ENCODE measurements around the gene CABP1.
"Not testable (repeated sequence)": the region's sequence is repeated elsewhere in the genome, so short reads cannot be mapped to it uniquely, and the experiment has no call there.

- not testable (repeated sequence) for TF ChIP-seq POLR2AphosphoS5, CTCF (IDR thresholded peaks at IDR 0.05)
Observed at GRCh38 chr12:120611534-120611933, 28.9 kb upstream of the CABP1 start.
